HG02798 (cell line): Measurements from ENCODE around the gene CELSR1.
"Not testable (repeated sequence)": the region's sequence is repeated elsewhere in the genome, so short reads cannot be mapped to it uniquely, and the experiment has no call there.

Experiments used
- ATAC-seq: cut with Tn5 transposase; IDR thresholded peaks from one replicate; pipeline ENCODE4 v1.9.1; 2021; ENCODE audit warnings: mild to moderate bottlenecking; ENCODE audit not compliant: unreplicated experiment, poor library complexity

The CELSR1 gene

DNA sequence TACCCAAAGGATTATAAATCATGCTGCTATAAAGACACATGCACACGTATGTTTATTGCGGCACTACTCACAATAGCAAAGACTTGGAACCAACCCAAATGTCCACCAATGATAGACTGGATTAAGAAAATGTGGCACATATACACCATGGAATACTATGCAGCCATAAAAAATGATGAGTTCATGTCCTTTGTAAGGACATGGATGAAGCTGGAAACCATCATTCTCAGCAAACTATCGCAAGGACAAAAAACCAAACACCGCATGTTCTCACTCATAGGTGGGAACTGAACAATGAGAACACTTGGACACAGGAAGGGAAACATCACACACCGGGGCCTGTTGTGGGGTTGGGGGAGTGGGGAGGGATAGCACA is 21.3 kb downstream of the CELSR1 start:
- ATAC-seq, result not testable (repeated sequence)

DNA sequence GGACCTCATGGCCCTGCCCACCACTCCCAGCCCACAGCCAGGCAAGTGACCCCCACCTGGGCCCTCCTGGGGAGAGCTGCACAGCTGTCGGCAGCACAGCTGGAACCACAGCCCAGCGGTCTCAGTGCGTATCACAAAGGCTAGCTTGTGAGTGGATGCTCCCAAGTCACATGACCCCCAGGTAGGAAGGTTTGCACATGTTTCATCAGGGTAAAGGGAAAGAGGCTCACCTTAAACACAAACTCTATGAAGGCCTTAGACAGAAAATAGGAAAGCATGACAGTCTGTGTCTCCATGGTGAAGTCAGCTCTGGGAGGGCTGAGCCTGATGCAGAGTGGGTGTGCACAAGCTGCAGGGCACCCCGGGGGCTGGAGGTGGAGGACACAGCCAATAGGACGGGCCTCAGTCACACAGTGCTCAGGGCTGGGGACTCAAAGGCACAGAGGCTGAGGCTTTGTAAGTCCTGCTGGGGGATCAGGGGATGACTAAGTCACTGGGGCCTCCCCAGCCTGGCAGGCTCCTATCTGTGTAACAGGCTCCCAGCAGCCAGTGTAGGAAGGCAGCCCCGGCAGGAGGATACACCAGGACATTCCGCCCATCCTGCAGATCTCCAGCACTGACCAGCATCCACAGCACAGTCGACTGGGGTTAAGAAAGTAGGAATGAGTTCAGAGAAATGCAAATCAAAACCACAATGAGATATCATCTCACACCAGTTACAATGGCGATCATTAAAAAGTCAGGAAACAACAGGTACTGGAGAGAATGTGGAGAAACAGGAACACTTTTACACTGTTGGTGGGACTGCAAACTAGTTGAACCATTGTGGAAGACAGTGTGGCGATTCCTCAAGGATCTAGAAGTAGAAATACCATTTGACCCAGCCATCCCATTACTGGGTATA is 22.0 kb downstream of the CELSR1 start:
- no peak for ATAC-seq

DNA sequence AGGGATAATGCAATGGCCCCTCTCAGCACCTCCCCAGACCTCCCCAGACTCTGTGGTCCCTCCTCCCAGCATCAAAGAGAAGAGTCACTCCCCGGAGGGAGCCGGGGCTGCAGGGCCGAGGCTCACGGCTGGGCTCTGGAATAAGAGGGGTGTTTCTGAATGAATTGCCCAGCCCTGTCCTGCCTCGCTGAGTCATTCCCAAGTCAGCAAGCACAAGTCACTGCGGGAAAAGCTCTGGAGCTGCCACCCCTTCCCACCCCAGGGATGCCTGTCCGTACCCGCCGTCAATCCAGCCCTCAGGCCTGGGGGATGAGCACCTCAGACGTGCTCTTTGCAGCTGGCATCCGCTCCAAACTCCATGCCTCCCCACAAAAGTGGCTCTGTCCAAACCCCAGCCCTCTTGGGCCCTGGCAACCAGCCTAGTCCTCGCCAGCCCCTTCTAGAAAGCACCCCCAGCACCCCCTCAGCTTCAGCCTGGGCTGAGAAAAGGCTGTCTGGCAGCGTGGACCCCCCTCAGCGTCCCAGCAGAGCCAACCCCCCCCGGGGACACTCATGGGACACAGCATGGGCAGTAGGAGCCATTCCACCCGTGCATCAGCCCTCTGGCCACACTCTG is 22.7 kb downstream of the CELSR1 start:
- no peak for ATAC-seq

DNA sequence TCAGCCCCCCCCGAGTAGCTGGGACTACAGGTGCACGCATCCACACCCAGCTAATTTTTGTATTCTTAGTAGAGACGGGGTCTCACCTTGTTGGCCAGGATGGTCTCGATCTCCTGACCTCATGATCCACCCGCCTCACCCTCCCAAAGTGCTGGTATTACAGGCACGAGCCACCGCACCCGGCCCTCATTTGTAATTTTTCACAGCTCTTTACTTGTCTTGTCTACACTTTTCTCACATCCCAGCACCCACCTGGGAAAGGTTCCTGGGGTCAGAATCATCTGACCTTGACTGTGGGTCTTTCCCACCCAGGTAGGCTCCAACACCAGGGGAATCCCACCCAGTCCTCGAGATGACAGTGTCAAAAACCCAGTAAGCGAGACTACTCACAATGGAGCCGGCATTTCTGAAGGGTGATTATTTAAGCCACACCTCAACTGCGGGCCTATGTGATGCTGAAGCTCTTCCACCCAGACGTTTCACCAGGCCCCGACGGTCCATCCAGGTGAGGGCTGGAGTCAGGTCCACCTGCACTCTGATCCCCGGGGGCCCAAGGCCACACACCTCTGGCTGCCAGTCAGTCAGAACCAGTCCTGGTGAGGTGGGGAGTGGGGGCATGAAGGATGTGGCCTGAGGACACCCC is 23.4 kb downstream of the CELSR1 start:
- no peak for ATAC-seq

DNA sequence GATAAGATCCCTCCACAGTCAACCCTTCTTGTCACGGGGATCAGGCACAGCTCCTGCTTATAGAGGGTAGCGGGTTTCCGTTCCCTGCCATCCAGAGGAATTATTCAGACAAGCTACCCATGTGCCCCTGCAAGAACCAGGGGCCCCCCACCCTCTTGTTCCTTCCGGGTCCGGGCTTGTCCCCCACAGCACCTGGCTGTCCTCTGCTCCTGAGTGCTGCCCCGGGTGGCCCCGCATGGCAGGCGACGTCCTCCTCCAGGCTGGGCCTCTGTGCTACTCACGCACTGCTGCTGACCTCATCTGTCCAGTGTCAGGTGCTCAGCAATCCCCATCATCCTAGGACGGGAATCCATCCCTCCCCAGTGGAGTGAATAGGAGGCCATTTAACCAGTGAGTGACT is 24.7 kb downstream of the CELSR1 start:
- ATAC-seq, result no peak

DNA sequence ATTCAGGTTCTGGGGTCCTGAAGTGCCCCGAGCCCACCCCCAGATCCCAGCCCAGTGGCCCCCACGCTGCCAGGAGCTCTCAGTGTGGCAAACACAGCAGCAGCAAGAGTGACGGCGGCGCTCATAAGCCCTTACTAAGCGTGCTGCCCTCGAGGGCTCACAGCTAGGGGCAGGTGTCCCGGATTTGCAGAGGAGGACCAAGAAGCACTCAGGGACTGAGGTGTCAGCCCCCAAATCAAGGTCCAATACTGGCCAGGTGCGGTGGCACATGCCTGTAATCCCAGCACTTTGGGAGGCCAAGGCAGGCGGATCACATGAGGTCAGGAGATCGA is 25.4 kb downstream of the CELSR1 start:
- ATAC-seq, result no peak

DNA sequence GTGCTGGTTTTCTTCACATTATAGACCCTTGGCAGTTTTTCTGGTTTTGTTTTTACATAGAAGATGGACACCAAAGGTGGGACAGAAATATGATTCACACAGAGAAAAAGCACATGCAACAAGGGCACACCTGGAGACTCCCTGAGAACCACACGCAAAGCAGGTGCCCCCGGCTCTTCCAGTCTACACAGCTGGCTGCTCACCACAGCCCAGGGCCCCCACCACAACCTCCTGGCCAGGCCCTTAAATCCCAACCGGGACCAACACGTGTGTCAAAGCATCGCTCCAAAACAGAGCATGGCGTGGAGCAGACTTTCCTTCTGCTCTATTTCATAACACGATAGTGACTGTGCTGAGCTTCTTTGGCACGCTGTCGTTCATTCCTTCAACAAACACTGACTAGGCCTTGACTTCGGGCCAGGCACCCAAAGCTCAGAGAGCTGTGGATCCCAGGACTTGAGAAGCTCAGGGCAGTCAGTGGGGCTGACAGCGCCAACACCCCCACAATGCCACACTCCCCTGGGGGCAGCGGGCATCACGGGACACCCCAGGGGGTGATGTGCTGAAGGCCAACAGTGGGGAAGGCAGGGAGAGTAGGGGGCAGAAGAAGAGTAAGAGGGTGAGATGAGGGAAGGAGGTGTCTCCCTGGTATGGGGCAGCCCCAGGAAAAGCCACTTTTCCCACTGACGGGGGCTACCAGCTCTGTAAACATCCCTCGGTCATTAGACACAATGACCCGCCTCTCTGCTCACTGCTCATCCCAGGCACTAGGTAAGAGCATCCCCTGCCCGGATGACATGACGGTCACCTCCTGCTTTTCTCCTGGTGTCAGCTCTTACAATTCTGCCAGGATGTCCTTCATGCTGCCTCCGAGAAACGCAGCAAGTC is 26.0 kb downstream of the CELSR1 start:
- no peak for ATAC-seq

DNA sequence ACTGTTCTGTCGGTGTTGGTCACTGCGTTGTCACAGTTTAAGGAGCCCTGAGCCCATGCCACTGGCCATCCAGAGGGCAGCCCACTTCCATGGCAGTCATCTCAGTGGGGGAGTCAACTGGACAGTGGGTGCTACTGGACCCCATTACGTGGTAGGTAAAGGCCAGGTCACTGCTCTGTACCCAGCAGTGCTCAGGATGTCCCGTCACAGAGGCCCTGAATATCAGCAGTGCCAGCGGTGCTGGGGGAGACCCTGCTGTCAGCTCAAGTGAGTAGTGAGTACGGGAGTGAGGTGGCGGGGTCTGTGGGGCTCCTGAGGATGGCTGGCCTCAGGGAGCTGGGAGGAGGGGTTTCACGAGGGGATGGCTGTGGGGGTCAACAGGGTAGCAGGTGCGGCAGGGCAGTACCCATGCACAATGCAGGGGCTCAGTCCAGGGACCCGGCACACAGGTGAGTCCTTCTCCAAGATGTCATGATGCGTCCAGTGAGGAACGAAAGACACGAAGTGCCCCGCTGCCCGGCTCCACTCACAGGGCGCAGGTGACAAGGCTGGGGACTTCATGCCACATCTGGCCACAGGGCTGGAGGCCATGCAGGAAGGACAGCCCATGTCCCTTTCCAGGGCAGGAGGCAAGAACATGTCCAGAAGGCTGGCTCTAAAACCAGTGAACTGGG is 27.9 kb downstream of the CELSR1 start:
- ATAC-seq, result no peak

DNA sequence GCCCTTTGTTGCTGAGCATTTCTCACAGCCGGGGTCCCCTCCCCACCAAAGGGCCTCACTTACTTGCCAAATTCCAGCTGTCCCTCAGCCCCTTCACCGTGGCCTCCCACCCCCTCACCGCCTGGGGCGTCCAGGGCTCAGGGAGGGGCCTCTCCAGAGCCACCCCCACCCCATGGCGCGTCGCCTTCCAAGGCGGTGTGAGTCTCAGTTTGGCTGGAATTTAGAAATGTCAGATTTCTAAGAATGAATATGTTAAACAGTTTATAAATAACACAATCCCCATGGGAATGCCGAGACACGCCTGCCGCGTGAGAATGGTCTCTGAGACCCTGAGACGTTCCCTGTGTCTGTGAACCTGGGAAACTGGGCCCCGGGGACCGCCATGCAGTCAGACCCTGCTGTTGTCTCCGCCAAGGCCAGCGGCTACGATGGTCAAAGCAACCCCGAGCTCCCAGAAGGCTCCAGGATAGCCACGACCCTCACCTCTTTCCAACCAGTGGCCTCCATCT is 28.9 kb downstream of the CELSR1 start:
- ATAC-seq, result no peak

DNA sequence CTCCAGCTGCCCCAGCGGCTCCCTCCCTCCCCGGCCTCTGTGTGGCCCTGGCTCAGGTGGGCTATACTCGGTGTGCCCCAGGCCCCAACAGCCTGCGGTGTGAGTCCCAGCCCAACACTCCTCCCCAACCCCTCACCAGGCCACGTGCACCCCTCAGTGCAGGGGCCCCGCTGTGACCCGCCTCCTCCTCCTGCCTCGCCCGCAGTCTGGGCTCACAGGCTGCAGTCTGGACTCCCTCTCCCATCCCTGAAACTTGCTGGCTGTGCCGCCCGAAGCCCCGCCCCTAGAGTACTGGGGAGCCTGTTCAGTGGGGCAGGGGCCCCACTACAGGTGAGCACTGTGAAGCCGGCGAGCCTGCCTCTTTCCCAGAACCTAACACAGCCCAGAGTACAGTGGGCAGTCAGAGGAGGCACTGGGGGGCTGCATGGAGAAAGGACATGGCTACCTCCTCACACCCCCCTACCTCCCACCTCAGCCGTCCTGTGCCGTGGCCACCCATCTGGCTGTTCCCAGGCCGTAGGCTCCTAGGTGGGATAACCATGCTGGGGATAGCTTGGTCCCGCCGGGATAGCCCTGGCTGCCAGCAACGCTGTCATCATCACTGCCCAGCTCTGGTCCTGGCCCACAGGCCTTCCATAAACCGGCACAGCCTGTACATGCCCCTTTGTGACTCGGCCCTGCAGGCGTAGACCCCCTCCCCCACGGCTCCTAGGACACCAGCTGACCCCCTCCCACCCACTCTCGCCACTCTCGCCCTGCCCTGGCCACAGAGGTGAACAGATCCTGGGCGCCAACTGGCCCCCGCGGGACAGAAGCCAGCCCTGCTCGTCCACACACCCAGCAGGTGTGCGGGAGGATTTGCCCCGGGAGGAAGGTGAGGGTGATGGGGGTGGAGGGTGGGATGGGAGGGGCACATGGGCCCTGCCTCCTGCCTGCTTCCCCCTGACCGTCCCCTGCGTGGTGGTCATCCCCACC is 29.7 kb downstream of the CELSR1 start:
- no peak for ATAC-seq

DNA sequence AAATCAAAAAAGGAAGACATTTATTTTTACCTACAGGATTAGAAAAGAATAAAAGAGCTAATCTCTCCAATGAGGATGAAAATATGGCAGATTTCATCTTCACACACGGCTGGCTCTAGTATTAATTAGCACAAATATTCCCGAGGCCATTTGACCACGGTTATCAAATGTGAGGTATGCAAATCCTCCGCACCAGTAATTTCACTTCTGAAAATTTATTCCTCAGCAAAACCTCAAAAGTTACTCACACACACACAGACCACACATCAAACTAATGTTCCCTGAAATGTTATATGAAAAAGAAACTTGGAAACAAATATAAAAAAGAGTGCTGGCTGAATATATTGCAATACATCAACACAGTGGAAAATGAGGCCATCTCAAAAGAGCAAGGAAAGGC is 32.8 kb downstream of the CELSR1 start:
- no peak for ATAC-seq

DNA sequence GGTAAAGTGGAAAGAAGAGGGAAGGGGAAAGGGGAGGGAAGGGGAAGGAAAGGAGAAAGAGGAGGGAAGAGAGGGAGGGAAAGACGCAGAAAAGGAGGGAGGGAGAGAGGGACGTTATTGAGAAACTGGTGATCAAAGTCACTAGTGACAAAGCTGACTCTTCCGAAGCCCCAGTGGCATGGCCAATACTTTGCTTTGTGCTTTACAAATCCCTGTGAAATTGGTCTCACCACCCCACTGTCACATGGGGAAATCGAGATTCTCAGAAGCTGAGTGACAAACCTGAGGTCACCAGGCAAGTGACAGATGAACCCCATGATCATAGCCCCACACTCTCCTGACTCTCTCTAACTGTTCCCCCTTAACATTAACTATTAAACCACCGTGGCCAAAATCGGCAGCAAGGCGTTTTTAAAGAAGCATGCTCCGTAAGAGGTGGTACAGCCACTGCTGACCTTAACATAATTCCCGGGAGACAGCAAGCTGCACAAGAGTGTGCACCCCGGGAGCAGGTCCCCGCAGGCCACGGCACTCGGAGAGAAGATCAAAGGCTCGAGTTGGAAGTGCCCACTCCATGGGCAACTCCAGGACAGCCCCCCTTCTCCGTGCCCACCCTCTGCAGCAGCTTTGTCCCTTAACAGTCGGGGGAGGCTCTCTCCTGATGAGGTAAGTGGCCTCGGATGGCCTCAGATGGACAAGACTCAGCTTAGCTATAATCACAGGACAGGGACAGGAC is 34.8 kb downstream of the CELSR1 start:
- no peak for ATAC-seq

DNA sequence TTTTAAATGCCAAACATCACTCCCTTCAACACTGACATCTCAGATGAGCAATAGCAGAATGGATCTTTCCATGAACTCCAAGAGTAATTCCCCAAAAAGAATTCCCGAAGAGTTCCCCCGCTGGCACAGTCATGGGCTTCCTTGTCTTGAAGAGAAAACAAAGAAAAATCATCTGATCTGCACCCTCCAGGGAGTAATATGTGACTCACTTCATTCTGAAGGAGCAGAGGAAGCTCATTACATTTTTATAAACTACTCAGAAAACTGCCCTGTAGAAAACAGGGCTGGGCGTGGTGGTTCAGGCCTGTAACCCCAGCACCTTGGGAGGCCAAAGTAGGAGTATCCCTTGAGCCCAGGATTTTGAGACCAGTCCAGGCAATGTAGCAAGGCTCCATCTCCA is 35.7 kb downstream of the CELSR1 start:
- no peak for ATAC-seq

DNA sequence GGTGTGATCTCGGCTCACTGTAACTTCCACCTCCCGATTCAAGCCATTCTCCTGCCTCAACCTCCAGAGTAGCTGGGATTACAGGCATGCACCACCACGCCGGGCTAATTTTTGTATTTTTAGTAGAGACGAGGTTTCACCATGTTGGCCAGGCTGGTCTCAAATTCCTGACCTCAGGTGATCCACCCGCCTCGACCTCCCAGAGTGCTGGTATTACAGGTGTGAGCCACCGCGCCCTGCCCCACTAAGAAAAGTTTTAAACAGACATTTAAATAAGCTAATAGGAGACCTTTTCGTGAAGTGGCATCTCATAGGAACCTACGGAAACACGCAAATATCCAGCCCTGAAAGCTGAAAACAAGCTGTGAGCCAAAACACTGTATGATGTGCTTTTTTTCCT is 36.2 kb downstream of the CELSR1 start:
- not testable (repeated sequence) for ATAC-seq

DNA sequence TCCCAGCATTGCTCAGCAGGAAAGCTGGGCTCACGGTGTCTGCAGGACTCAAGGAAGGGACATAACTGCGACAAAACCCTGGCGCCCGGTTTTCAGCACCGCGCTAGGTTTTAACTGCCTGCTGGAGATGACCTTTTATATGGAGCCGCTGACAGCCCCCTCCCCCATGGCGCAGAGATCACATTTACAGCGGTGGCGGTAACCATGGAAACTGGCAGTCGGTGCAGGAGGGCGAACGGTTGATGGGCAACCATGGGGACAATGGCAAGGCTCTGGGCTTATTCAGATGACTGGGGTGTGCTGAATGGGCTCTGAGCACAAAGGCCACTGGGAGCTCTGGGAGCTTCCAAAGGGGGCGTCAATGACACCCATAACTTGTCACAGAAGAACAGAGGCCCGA is 37.2 kb downstream of the CELSR1 start:
- no peak for ATAC-seq

DNA sequence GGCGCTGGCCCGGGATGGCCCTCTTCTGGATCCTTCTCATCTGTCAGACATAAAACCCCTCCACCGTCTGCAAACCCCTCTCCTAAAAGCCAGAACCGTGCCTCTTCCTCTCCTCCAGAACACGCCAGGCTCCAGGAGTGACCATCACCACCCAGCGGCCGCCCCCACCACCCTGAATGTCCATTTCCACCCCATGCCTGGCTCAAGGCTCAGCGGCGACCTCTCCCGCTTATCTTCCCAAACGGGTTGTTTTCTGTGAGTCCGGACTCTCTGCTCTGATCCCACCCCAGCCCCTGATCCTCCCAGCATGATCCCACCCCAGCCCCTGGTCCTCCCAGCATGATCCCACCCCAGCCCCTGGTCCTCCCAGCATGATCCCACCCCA is 37.6 kb downstream of the CELSR1 start:
- ATAC-seq, result no peak

DNA sequence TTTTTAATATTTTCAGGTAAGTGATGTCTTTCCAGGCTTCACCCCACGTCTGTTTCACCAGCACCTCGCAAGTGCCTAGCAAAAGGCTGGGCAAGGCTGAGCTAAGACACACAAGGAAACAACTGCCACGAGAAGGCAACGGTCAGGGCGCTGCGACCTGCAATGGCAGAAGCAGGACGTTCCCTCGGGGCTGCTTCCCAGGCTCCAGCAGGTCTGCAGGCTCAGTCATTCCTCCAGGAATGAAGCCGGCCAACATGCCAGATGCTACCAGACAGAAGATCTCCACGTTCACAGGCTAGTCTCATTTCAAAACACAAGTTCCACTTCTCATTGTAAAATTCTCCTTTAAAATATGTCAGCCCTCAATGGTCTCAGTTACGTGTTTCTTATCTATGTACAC is 45.5 kb downstream of the CELSR1 start:
- no peak for ATAC-seq

DNA sequence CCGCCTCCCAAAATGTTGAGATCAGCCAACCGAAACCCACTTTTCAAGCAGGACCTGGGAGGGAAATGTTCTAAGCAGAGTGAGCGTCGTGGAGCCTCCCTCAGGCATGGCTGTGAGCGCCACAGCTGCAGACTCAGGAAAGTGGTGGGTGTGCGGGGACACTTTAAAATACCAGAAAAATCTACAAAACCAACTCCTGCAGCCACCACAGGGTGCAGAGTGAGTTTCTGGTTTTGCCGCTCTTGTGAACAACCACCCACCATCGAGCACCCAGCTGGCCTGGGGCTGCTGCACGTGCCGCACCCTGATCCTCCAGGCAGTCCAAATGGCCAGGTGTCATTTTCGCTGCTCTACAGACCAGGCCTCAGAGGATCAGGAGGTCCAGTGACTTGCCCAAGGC is 46.9 kb downstream of the CELSR1 start:
- ATAC-seq, result no peak
